NCI-H345 treated with DMSO at 0.1 percent for 48 hours (cell line): ENCODE measurements around the gene NRG2.

ENCODE experiments used
- DNase-seq: peaks from one replicate; lab custom pipeline; 2025; ENCODE audit not compliant: unreplicated experiment; lab: John Stamatoyannopoulos, UW

Gene NRG2

DNA sequence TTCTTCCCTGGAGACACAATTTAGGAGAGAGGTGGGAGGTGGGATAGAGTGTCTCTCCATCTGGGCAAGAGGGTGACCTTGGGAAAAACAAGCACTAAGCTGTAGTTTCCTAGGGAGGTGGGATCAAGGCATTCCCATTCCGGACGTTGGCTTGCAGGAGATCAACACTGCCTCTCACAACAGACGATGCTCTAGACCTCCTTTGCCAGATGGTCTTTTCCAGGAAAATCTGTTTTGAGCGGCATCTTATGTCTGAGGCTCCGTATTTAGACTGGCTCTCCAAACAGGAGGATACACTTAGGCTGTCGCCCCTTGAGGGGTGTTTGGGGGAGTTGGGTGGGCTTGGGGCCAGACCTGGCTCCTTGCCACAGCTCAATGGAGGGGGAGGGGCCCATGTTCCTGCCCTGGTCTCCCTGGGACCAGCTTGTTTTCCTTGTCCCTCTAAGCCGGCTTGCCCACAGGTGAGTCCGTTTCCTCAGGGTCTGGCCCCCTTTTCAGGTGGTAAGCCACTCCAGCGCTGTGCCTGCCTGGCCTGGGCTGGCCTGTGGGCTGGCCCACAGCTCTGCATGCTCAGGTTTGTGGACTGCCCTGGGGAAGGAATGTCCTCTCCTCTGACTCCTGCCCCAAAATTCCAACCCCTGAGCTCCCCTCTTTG, 245.1 kb downstream of the NRG2 start:
- DNase-seq, result no peak

DNA sequence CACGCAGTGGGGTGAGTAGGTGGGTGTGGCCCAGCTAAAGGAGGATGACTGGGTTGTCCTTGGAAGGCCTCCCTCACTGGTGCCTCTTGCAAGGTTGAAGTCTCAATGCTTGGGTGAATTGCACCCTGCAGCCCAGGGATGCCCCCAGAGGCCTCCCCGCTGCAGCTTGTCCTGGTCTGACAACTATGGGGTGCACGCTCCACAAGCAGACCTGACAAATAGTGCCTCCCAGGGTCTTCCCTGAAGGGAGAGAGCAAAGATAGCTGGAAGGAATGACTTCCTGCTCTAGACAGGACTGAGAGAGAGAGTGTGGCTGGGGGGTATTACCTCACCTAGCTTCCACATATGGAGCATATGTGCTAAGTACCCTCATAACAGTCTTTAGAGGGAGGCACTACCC, 245.8 kb downstream of the NRG2 start:
- DNase-seq, result no peak
